ENCODE data around the gene ERG.
A peak's percentile ranks its signal among the peaks of the same experiment; 100 is the strongest.

ERG gene

GRCh38 chr21:38358098-38358497 lies 140.2 kb downstream of the ERG start:
- no peak for DNase-seq (ENCODE audit: low read depth)

- no peak for DNase-seq (ENCODE audit: low read depth)
Observed at GRCh38 chr21:38356883-38357625, 141.2 kb downstream of the ERG start.

- no peak for DNase-seq (ENCODE audit: low read depth)
Observed at GRCh38 chr21:38355992-38356781, 142.1 kb downstream of the ERG start.

GRCh38 chr21:38355353-38355752 lies 142.9 kb downstream of the ERG start:
- no peak for DNase-seq (ENCODE audit: low read depth)

- DNase-seq (ENCODE audit: low read depth), result no peak
Observed at GRCh38 chr21:38354746-38355145, 143.5 kb downstream of the ERG start.

- DNase-seq (ENCODE audit: low read depth), result no peak
Observed at GRCh38 chr21:38354231-38354630, 144.0 kb downstream of the ERG start.

GRCh38 chr21:38352536-38353219 lies 145.6 kb downstream of the ERG start:
- DNase-seq (ENCODE audit: low read depth), result no peak

GRCh38 chr21:38351961-38352521 lies 146.2 kb downstream of the ERG start:
- DNase-seq (ENCODE audit: low read depth), result peak; percentile 60

GRCh38 chr21:38351176-38351959 lies 146.9 kb downstream of the ERG start:
- no peak for DNase-seq (ENCODE audit: low read depth)

GRCh38 chr21:38350684-38351083 lies 147.6 kb downstream of the ERG start:
- no peak for DNase-seq (ENCODE audit: low read depth)

GRCh38 chr21:38349977-38350376 lies 148.3 kb downstream of the ERG start:
- DNase-seq (ENCODE audit: low read depth), result no peak

- DNase-seq (ENCODE audit: low read depth), result peak; percentile 88
Observed at GRCh38 chr21:38349111-38349746, 149.0 kb downstream of the ERG start.

- no peak for DNase-seq (ENCODE audit: low read depth)
Observed at GRCh38 chr21:38346286-38346685, 152.0 kb downstream of the ERG start.

- DNase-seq (ENCODE audit: low read depth), result no peak
Observed at GRCh38 chr21:38343691-38344090, 154.6 kb downstream of the ERG start.

GRCh38 chr21:38342739-38343138 lies 155.5 kb downstream of the ERG start:
- no peak for DNase-seq (ENCODE audit: low read depth)

- no peak for DNase-seq (ENCODE audit: low read depth)
Observed at GRCh38 chr21:38341546-38342012, 156.7 kb downstream of the ERG start.

- no peak for DNase-seq (ENCODE audit: low read depth)
Observed at GRCh38 chr21:38340131-38340530, 158.1 kb downstream of the ERG start.

- no peak for DNase-seq (ENCODE audit: low read depth)
Observed at GRCh38 chr21:38337793-38338192, 160.5 kb downstream of the ERG start.

GRCh38 chr21:38334866-38335265 lies 163.4 kb downstream of the ERG start:
- no peak for DNase-seq (ENCODE audit: low read depth)

- no peak for DNase-seq (ENCODE audit: low read depth)
Observed at GRCh38 chr21:38333301-38334272, 164.7 kb downstream of the ERG start.

All from non-pigmented ciliary epithelial cell (primary cell).